DMS53 (cell line): ENCODE data around the gene GAL3ST3.
"Not testable (repeated sequence)": the region's sequence is repeated elsewhere in the genome, so short reads cannot be mapped to it uniquely, and the experiment has no call there.

Experiments
- DNase-seq: peaks from one replicate; lab custom pipeline; 2025; lab: John Stamatoyannopoulos, UW

Gene GAL3ST3

GRCh38 chr11:66048547-66049323, at the start of gene GAL3ST3:
TSS of gene GAL3ST3 (minus strand) at chr11:66049161. CDS start at chr11:66045415, 3,746 bp downstream.
- no peak for DNase-seq

- DNase-seq = not testable (repeated sequence)
Measured at GRCh38 chr11:66092125-66092524, 43.2 kb upstream of the GAL3ST3 start.

- DNase-seq = no peak
Measured at GRCh38 chr11:66090288-66090687, 41.3 kb upstream of the GAL3ST3 start.

DNA sequence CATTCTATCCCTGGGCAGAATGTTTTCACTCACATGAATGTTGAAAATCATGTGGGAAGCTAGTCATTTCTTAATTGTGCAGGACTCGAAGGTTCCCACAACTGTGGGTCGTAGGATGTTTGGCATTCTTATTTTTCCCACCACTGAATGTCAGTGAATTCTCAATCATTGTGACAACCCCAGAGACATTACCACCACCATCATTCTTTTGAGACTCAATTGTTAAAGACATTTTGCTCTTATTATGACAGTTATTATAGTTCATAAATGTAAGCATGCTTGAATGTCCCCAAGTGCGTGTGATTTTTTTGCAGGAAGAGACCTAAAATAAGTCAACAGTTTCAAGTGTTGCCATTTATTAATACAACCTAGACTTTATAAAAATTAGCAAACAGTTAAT, 40.1 kb upstream of the GAL3ST3 start:
- no peak for DNase-seq

- no peak for DNase-seq
Measured at GRCh38 chr11:66087148-66087908, 38.4 kb upstream of the GAL3ST3 start.

GRCh38 chr11:66084821-66085475, 36.0 kb upstream of the GAL3ST3 start:
- DNase-seq = no peak

- no peak for DNase-seq
Measured at GRCh38 chr11:66083767-66084166, 34.8 kb upstream of the GAL3ST3 start.

- peak; percentile 80 for DNase-seq
Measured at GRCh38 chr11:66082946-66083698, 34.2 kb upstream of the GAL3ST3 start.

GRCh38 chr11:66081505-66081904, 32.5 kb upstream of the GAL3ST3 start:
- peak; percentile 77 for DNase-seq

DNA sequence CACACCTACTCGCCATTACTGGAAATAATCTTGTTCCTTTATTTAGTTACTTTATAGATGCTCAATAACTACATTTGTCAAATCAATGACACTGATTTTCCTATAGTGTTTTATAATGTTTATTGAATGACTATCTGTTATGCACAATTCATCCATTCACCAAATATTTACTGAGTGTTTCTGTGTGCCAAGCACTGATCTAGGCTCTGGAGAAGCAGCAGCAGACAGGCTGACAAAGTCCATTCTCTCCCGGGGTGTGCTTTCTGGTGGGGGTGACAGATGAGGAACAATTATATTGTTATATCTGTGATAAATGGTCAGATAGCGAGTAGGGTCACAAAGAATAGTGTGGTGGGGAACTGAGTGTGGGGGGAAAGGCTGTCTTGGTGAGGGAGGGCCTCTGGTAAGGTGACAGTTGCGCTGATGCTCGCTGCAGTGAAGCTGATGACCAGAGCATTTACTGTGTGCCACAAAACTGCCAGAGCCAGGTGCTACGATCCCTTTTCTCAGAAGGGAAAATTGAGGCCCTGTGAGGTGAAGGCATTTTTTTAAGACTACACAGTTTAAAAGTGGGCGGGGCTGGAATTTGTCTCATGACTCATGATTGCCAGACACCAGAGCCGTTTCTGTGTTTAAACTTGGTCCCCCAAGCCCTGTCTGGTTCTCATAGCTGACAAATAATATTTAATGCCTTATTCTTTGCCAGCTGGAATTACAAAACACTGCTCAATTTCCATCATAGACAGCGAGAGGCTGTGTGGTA, 31.3 kb upstream of the GAL3ST3 start:
- no peak for DNase-seq

- DNase-seq = not testable (repeated sequence)
Measured at GRCh38 chr11:66078949-66079348, 30.0 kb upstream of the GAL3ST3 start.

DNA sequence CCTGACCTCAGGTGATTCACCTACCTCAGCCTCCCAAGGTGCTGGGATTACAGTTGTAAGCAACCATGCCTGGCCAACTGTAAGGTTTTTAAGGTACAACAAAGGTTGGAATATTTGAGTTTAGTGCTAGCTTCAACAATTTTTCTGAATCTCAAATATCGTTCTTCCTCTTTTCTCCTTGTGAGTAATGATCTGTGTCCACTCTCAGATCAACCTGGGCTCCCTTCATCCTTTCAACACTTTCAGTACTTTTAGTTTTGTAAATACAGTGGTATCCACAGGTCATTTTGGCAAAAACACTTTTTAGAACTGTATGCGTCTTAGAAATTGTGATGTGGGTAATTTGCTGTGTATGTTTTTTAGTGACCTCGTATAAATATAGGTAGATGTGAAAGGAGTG, 29.0 kb upstream of the GAL3ST3 start:
- no peak for DNase-seq

- no peak for DNase-seq
Measured at GRCh38 chr11:66076561-66076960, 27.6 kb upstream of the GAL3ST3 start.

GRCh38 chr11:66075273-66075672, 26.3 kb upstream of the GAL3ST3 start:
- no peak for DNase-seq

DNA sequence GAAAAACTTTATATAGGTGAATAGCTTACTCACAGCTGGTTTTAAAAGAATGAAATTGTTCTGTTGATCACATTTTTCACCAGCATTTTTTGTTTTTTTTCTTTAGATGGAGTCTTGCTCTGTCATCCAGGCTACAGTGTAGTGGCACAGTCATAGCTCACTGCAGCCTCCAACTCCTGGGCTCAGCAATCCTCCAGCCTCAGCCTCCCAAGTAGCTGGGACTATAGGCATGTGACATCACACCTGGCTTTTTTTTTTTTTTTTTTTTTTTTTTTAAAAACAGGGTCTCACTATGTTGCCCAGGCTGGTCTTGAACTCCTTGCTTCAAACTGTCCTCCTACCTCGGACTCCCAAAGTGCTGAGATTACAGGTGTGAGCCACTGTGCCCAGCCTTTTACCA, 24.7 kb upstream of the GAL3ST3 start:
- no peak for DNase-seq

DNA sequence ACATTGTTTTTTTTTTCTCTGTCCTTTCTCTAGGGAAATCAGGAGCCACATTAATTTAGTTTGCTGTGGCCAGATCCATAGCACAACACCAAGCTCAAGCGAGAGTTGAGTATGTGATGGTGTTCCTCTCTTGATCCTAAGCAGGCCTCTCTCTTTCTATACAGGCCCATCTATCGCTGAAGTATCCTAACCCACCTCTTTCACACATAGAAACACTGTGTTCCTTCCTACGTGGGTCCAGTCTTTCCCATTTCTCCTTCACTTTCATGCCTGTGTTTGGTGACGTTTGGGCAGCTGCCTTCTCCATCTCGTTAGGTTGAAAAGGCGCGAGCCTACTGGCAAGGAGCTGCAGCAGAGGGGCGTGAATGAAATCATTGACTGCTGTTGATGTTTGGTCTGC, 23.6 kb upstream of the GAL3ST3 start:
- no peak for DNase-seq

- DNase-seq = no peak
Measured at GRCh38 chr11:66072081-66072480, 23.1 kb upstream of the GAL3ST3 start.

DNA sequence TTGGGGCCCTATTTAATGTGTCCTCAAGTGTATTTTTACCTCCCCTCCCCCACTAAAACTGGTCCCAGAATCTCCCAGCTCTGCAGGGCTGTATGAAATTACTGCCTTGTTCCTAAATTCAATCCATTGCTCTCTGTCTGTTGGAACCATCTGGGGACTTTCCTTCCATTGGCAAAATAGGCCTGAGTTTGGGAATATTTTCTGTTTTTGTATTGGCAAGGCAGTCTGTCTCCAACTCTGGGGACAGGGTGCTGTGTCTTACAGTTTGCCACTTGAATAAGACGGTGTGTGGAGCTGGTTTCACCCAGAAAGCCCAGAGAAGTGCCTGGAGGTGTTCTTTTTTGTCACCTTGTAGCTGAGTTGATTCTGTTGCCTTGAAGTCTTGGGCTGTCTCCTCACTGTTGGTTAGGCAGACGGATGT, 22.4 kb upstream of the GAL3ST3 start:
- no peak for DNase-seq

DNA sequence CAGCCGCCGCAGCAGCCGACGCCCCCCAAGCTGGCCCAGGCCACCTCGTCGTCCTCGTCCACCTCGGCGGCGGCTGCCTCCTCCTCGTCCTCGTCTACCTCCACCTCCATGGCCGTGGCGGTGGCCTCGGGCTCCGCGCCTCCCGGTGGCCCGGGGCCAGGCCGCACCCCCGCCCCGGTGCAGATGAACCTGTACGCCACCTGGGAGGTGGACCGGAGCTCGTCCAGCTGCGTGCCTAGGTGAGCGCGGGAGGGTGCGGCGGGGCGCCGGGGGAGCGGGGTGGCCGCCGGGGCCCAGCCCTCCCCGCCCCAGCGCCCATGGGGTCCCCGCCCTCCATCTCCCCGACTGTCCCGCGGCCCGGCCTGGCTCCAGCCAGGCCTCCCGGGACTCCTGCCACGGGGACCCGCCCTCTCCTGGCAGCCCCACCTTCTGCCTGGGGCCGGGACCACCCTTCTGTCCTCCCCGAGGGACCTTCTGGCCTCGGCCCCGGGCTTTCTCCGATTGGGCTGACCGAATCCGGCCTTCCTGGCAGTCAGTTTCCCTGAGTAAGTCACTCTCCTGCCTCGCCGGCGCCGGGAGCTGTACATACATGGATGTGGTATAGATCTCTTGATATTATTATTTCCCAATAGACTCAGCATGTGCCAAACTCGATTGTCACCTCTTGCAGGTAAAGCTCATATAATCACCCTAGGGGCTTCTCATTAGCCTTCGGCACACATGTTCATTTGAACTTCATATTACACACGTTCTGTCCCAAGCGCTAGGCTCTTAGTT, 21.8 kb upstream of the GAL3ST3 start:
- DNase-seq = peak; percentile 65
